GM12801 (cell line): Measurements from ENCODE around the gene POLN.

ENCODE experiments used
- TF ChIP-seq, protein P1 (sequence below): IDR thresholded peaks from one replicate; pipeline ENCODE4 v1.5.1; 2011; ENCODE audit warnings: control low read depth; ENCODE audit not compliant: insufficient read length; ENCODE audit errors: extremely low read depth

Gene POLN

DNA sequence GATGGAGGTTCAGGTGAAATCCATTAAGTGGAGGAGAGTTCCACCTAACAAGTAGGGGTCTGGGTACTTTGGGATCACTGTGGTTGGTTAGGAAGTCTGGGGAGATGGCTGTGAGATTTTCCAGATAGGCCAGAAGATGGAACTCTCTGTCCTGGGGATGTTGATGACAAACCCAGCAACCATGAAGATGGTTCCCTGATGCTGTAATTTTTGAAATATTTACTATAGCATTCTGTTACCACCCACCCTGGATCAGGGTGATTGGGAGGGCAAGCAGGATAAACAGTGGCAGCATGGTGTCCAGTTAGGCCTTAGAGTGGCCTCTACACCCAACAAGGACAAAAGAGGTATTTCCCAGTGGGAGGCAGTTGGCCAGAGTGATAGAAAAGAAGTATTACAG lies 217.2 kb downstream of the POLN start:
- TF ChIP-seq, protein P1, sequence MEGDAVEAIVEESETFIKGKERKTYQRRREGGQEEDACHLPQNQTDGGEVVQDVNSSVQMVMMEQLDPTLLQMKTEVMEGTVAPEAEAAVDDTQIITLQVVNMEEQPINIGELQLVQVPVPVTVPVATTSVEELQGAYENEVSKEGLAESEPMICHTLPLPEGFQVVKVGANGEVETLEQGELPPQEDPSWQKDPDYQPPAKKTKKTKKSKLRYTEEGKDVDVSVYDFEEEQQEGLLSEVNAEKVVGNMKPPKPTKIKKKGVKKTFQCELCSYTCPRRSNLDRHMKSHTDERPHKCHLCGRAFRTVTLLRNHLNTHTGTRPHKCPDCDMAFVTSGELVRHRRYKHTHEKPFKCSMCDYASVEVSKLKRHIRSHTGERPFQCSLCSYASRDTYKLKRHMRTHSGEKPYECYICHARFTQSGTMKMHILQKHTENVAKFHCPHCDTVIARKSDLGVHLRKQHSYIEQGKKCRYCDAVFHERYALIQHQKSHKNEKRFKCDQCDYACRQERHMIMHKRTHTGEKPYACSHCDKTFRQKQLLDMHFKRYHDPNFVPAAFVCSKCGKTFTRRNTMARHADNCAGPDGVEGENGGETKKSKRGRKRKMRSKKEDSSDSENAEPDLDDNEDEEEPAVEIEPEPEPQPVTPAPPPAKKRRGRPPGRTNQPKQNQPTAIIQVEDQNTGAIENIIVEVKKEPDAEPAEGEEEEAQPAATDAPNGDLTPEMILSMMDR: no peak
